HG03066 (cell line): ENCODE data around the gene PNMA8A.

Source experiments
- ATAC-seq: cut with Tn5 transposase; IDR thresholded peaks from one replicate; pipeline ENCODE4 v1.9.1; 2021; ENCODE audit warnings: low read depth; ENCODE audit not compliant: unreplicated experiment

PNMA8A gene

DNA sequence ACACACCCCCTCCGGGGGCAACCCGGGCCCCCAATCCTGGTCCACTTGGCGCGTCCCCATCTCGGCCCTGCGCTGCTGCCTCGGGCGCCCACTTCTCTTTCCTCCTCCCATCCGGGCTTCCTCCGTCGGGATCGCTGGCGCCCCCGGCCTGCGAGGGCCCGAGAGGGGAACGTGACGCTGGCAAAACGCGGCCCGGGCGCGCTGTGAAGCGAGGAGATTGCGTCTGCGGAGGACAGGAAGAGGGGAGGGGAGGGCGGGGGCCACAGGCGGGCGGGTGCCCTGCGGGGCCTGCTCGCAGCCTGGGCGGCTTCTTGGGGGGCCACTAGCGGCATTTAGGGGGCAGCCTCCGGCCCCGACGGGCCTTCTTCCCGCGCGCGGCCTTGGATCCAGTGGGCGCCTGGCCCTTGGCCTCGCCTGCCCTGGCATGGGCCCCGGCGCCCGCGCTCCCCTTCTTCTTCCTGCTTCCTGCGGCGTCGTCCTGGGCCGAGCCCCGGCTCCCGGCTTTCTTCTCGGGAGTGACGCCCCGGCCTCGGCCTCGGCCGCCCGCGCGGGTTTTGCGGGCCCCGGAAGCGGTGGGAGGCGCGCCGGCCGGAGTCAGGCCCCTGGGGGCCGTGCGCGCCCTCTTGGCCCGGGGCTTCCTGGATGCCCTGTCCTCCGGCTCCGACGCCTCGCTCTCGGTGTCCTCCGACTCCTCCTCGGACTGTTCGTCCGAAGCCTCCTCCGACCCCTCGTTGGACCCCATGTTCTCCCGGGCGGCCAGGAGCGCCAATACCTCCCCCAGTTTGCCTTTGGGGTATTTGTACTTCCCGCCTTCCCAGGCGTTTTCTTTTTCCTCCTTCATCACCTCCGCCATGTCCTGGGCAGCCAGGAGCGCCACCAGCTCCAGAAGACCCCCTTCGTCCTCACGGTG, 22.1 kb upstream of the PNMA8A start:
- ATAC-seq, result no peak

DNA sequence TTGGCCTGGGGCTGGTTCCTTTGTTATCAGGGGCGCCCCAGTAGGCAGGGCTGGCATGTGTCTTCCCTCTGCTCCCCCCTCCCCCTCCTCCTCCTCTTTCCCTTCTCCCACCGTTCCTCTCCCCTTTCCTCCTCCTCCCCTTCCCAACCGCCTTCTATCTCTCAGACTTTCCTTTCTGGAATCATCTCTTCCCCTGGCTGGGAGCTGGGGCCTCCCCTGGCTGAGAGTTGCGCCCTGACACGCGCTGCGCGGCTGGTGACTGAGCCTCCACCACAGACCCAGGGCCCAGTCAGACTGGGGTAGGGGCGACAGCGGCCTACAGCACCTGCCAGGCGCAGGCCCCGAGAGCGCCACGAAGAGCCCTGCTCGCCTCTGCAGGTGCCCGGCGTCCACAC, 21.5 kb upstream of the PNMA8A start:
- no peak for ATAC-seq

DNA sequence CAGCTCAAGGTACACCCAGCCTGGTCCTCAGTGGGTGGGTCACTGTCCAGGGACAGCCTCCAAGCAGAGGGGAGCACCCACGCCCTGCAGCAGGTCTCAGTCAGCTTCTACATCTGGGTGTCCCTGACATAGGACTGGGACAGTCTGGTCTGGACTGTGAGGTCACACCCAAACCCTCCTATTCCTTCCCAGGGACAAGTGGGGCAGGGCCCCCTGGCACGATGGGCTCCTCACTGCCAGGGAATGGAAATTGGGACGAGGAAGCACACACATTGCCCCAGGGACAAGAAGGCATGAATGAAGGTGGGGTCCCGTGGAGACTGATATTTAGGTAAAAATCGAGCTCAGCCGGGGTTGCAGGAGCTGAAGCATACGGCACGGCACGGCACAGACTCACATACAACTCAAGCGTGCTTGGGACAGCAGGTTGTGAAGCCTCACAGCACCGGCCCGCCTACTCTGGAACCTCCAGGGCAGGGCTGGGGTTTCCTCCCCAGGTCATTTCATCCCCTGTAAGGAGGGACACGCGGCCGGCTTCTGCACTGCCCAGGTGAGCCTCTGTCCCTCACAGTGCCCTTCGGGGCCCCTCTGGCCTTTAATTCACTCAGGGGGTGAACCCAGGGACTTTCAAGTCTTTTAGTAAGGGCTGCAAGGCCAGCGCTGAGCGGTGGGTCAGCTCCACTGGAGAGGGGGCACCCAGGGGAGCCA, 20.8 kb upstream of the PNMA8A start:
- no peak for ATAC-seq

DNA sequence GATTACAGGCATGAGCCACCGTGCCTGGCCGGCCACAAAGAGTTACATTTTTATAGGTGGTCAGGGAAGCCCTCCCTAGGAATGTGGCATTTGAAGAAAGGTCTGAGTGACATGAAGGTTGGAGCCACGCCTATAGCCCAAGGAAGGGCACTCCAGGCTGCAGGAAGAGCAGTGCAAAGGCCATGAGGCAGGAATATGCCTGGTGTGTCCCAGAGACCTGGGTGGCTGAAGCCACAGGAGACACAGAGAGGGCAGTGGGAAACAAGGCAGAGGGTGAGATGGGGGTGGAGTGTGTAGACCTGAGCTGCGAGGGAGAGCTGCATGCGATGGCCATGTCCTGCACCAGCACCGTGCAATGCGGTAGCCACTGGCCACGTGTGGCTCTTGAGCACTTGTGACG, 19.4 kb upstream of the PNMA8A start:
- ATAC-seq, result no peak

DNA sequence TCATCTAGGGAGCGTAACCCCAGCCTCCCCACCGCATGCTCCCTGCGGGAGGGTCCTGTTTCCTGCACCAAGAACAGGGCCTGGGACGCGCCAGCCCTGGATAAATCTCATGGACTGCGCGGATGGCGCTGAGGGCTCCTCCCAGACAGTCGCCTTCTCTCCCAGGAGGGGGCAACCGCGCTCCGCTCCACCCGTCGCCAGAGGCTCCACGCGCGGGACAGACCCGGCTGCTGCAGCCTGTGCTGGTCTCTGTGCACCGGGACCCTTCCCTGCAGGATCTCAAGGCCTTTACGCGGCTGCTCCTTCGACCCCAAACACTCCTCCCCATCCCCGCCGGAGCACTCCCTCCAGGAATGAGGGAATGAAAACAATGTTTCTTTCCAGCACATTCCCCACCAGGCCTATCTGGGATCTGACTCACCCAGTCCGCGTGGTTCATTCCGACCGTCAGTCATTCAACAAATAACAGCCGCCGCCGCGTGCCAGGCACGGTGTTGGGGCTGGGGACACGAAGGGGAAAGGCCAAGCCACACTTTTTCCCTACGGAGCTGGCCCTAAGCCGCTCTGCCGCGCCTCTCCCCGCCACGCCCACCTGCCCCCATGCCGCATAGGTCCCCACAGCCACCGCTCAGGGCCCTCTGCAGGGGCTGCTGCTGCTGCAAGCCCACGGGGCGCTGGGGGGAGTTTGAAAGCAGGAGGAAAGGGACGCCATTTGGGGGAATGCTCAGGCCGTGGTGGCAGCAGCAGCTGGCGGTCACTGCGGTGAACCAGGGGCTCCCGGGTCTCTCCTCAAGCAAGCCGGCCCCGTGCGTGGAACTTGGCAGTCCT, 18.3 kb upstream of the PNMA8A start:
- ATAC-seq, result no peak

DNA sequence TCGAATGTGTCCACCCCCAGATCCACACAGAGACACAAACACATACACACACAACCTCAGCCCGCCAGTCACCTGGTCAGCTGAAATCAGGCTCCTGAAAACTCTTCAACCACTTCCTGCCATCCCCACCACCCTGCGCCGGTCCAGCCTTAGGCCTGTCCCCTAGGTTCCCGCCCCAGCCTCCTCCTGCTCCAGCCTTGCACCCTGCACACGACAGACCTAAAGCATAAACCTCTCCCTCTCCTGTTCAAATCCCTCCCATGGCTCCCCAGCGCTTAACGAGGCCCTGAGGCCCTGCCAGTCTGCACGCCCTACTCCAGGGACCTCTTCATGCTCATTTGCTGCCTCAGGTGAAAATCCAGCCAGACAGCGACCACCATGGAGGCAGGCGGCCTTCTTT, 17.2 kb upstream of the PNMA8A start:
- no peak for ATAC-seq

DNA sequence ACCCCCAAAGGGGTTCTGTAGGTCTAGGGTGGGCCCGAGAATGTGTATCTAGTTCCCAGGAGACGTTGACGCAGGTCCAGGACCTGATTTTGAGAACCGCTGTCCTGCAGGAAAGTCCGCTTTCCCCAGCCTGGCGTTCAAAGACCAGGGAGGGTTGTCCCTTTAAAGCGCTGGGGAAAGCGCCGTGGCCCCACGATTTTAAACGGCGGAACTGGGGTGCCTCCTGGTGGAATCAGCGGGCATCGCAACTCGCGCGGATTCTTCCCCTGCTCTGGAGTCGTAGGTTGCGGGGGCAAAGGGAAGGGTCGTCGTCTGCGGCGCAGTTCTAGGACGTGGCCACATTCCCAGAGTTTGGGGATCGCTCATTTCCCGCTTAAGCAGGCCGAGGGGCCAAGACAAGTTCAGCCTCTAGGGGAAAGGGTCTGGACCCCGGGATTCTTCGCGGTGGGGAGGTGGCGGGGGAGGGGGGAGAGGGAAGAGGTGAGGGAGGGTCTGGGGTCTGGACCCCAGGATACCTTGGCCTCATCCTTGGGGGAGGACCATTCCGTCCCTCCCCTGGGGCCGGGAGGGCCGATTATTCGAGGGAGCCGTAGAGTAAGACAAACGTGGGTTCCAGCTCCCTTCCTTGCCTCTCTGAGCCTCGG, 16.6 kb upstream of the PNMA8A start:
- no peak for ATAC-seq

DNA sequence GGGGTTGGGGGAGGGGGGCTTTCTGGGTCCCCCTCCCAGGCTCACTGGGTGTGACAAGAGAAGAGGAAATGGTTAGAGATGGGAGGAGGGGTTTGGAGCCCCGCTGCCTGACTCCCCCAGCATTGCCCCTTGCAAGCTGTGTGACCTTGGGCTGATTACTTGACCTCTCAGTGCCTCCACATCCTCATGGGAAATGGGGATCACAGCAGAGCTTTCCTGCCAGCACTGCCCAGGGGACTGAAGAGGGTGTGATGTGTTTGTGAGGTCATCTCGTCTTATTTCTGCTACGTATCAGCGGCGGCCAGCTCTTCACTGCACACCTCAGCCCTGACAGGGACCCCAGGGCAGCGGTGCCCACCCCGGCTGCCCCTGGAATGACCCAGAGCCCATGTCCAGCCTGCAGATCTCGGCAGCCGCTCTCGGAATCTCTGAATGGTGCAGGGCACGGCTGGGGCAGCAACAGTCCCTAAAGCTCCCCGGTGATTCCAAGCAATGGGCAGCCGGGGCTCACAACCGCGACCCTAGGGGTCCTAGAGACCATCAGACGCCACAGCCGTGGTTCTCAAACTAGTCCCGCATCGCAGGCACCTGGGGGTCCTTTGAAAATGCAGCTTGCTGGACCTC, 15.9 kb upstream of the PNMA8A start:
- ATAC-seq, result no peak

DNA sequence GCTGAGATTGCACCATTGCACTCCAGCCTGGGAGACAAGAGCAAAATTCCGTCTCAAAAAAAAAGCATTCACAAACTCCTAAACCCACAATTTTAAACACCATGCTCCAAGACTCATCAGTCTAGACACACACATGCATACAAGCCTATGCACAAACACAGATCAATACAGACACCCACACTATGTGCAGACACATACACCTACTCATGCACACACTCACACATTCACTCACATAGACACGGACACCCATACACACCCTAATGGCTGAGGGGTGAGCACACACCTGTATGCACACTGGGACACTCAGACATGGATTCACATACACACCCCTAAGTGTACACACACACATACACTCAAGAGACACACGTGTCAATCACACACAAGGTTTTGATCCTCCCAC, 15.0 kb upstream of the PNMA8A start:
- ATAC-seq, result no peak

DNA sequence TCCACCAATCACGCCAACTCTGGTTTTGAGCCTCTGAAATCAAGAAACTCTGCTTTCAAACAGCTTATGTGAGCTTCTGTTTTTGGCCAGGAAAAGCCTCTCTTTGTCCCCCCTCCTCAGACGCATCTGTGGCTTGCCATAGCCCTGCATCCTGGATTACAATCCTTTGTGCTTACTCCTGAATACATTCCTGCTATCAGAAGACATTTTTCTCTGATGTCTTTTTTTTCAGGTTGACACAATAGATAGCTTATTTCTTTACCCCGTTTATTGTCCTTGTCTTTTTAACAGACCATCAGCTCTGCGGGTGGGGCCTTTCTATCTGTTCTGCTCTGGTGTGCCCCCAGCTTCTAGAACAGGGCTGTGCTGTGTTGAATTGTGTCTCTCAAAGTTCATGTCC, 13.3 kb upstream of the PNMA8A start:
- no peak for ATAC-seq

DNA sequence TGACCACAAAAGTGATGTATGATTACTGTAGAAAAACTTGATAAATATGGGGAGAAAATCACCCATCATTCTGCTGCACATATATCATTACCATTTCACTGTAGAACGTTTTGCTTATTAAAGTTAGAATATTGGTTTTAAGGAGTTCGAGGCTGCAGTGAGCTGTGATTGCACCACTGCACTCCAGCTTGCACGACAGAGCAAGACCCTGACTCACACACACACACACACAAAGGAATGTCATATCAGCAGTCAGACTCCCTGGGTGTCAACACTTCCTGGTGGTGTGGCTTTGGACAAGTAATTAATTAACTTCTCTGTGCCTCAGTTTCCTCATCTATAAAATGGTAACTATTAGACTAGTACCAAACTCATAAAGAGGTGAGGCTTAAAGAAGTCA, 11.3 kb upstream of the PNMA8A start:
- no peak for ATAC-seq

DNA sequence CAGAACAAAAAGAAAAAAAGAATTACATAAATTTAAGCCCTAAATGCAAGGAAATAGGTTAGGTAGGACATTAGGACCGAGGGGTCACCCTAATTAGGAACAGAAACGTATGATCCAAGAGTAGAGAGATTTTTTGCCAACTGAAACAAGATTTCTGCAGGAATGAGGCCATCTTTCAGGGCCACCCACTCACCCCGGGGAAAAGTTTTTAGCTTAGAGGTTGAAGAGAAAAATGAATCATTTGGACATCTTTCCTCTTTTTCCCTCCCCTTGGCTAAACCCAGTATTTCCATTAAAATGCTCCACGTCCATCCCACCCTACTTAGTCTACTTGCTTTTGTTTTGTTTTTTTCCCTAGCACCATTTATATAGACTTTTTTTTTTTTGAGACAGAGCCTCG, 10.6 kb upstream of the PNMA8A start:
- no peak for ATAC-seq

DNA sequence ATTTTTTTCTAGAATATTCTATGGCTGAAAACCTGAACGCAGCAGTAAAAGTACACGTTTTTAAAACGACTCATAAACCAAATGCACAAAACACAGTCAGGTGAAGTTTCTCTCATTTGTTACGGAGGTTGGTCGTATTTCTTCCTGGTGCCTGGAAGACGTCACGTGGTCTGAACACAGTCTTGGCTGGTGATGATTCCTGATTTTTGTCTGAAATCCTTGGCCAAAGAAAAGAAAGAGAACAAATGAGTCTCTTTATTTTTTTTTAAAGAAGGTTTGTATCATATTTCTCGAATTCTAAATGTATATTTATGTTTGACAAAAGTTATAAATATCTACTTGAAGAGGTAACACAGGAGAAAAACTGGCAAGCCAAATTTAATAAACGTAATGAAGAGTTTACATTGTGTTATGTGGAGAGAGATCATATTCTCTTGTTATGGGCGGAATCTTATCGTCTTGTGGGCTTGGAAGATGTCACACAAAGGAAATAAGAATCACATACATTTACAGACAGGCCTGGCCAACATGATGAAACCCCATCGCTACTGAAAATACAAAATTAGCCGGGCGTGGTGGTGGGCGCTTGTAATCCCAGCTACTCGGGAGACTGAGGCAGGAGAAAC, 10.0 kb upstream of the PNMA8A start:
- no peak for ATAC-seq

DNA sequence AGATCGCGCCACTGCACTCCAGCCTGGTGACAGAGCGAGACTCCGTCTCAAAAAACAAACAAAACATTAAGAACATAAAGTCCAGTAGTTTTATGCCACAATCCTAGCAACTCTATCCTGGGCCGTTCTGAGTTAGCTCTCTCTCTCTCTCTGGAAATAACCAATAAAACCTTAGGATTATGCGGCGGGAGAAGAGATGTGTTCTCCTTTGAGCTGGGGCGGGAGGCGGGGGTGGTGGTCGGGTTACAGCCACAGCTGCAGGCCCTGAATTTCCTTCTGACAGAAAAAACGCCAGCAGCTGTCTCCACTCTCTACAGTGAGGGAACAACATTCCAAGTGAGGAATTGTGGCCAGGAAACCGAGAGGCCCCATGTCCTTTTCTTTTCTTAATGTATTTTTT, 9.1 kb upstream of the PNMA8A start:
- ATAC-seq, result no peak

DNA sequence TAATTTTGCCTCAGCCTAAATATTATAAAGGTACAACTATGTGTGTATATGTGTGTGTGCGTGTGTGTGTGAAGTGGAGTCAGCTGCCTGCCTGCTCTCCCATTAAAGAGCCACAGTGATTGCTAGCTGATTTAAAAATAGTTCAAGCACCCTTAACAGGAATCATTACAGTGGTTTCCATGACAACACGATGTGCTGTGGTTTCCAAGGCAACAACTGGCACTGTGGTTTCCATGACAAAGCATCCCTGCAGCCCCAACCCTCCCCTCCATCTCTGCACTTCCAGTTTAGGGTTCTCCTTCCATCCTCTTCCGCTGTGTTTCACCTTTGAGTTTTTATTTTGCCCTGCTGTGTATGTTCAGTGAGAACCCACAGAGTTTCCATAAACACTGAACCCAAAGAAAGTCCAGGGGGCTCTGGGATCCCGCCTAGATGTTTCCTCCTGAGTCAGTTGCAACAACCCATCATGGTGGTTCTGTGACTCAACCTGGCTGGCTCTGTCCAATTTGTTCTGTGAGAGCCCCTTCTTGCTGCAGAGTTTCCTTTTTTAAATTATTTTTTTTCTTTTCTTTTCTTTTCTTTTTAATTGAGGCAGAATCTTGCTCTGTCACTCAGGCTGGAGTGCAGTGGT, 7.1 kb upstream of the PNMA8A start:
- no peak for ATAC-seq

DNA sequence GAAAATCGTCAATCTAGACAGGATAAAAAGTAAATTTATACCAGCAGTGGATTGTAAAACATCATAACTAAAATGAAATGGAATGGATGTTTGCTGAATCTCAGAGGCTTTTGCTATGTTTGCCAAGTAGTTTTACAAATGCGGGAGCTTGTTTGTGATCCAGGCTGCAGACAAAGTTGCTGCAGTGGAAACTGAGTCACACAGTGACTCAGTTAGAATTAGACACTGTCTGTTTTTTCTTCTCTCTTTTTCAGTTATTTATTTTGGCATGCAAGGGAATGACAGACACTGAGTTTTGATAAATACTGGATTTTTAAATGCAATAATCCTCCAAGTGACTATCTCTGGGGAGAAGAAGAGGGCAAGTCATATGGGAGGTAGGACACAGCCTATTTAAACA, 4.6 kb upstream of the PNMA8A start:
- no peak for ATAC-seq

DNA sequence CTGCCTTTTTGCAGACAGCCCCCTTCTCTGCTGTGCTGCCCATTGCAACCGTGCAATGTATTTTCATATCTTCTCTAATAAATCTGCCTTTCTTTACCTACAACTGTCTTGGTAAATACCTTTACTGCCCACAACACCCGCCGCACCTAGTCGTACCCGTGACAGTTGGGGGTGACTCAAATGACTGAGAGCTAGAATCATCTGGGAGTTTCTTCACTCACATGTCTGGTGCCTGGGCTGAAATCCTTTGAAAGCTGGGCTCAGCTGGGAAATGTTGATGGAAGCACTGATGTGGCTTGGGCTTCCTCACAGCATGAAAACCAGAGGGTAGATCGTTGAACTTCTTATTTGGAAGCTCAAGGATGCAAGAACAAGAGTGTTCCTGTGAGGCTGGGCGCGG, 2.8 kb upstream of the PNMA8A start:
- no peak for ATAC-seq

DNA sequence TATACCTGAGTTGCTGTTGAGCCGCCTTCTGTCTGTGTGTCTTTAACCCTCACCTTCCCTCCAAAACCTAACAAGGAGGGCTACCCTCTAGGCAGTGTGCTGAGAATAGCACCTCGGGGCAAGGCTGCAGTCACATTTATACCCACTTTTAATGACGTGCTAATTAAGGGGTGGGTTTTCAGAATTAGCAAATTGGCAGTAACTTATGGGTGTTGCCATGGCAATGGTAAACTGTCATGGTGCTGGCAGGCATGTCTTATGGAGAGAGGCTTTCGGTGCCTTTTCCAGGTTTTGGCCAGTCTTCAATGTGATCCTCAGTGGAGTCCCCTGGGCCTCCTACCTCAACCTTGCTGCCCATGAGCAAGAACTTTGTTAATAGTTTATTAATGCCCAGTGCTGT, 1.2 kb upstream of the PNMA8A start:
- ATAC-seq, result no peak

DNA sequence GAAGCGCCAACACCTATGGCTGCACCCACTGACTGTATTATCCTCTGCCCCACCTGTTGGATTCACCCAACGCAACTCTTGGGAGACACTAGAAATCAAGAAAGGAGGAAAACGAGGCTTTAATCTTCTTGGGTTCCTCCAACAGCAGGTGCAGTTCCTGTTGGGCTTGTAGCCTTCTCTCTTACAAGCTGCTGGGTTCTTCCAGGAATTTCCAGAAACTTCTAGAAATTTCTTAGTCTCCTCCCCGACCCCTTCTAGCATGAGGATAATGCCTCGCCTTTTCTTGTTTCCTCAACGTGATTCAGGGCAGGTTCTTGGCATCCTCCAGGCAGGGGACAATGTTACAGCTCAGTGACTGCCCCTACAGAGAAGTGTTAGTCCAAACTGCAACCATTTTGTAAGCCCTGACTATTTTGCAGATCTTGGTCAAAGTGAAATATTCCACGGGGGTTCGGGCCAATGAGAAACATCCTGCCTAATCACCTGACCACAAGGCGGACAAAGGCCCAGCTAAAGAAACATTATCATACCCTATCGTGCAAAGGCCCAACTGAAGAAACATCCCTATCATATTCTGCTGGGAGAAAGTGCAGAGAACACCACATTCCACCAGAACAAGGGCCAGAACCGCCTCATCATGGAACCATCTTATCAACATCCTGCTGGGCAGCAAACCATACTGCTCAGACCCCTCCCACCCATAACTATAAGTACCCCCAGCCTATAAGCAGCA, 614 bp upstream of the PNMA8A start:
- no peak for ATAC-seq
